ENCODE measurements around the gene CELF3.
"Not testable (repeated sequence)": the region's sequence is repeated elsewhere in the genome, so short reads cannot be mapped to it uniquely, and the experiment has no call there.

Gene CELF3

GRCh38 chr1:151673407-151673806 lies 43.2 kb downstream of the CELF3 start:
- H3K4me3 ChIP-seq (replicated peaks; ENCODE audit: insufficient read depth, low read length): no peak overlapping the region
- TF ChIP-seq, protein P1, sequence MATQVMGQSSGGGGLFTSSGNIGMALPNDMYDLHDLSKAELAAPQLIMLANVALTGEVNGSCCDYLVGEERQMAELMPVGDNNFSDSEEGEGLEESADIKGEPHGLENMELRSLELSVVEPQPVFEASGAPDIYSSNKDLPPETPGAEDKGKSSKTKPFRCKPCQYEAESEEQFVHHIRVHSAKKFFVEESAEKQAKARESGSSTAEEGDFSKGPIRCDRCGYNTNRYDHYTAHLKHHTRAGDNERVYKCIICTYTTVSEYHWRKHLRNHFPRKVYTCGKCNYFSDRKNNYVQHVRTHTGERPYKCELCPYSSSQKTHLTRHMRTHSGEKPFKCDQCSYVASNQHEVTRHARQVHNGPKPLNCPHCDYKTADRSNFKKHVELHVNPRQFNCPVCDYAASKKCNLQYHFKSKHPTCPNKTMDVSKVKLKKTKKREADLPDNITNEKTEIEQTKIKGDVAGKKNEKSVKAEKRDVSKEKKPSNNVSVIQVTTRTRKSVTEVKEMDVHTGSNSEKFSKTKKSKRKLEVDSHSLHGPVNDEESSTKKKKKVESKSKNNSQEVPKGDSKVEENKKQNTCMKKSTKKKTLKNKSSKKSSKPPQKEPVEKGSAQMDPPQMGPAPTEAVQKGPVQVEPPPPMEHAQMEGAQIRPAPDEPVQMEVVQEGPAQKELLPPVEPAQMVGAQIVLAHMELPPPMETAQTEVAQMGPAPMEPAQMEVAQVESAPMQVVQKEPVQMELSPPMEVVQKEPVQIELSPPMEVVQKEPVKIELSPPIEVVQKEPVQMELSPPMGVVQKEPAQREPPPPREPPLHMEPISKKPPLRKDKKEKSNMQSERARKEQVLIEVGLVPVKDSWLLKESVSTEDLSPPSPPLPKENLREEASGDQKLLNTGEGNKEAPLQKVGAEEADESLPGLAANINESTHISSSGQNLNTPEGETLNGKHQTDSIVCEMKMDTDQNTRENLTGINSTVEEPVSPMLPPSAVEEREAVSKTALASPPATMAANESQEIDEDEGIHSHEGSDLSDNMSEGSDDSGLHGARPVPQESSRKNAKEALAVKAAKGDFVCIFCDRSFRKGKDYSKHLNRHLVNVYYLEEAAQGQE (IDR thresholded peaks at IDR 0.05; ENCODE audit: insufficient replicate concordance, low read depth): peak; percentile 64
- no peak for TF ChIP-seq SPI1 (IDR thresholded peaks at IDR 0.05; ENCODE audit: borderline replicate concordance, low read depth)
- H3K27ac ChIP-seq (replicated peaks): no peak overlapping the region
- H3K27me3 ChIP-seq (ENCODE audit: insufficient read depth, poor library complexity, severe bottlenecking): no peaks in the 10 kb centered on the region
- DNase-seq (ENCODE audit: low read depth in 1 of 2, low spot score in 1 of 2): no peak

DNA sequence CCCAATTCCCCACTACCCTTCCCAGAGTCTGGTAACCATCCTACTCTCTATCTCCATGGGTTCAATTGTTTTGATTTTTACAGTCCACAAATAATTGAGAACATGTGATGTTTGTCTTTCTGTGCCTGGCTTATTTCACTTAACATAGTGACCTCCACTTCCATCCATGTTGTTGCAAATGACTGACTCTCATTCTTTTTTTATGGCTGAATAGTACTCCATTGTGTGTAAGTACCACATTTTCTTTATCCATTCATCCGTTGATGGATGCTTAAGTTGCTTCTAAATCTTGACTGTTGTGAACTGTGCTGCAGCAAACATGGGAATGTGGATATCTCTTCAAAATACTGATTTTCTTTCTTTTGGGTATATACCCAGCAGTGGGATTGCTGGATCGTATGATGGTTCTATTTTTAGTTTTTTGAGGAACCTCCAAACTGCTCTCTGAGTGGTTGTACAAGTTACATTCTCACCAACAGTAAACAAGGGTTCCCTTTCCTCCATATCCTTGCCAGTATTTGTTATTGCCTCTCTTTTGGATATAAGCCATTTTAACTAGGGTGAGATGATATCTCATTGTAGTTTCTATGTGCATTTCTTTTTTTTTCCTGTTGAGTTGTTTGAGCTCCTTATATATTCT lies 46.4 kb downstream of the CELF3 start:
- H3K27me3 ChIP-seq (ENCODE audit: insufficient read depth, poor library complexity, severe bottlenecking); H3K27ac ChIP-seq (replicated peaks); H3K4me3 ChIP-seq (replicated peaks; ENCODE audit: insufficient read depth, low read length); DNase-seq (ENCODE audit: low read depth in 1 of 2, low spot score in 1 of 2): not testable (repeated sequence)

DNA sequence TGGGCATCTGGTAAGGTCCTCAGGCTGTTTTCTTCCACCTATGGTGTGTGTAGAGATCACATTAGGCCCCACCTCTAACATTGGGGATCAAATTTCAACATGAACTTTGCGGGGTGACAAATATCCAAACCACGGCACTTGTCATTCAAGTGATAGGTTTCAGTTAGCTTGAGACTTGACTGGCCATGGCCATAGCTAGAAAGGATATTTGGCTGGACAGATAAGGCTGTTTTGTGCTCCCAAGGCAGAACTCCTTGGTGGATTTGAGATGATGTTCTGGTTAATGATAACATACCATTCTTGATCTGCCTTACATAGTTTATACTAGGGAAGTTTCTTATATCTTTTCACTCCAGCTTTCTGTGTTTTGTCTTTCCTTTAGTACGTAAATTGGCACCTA lies 48.5 kb downstream of the CELF3 start:
- Histone ChIP-seq H3K27me3 (ENCODE audit: insufficient read depth, poor library complexity, severe bottlenecking) (no peaks in the 10 kb centered on the region), H3K4me3 (replicated peaks; ENCODE audit: insufficient read depth, low read length) (no peak overlapping the region), H3K27ac (replicated peaks) (no peak overlapping the region)
- no peak for DNase-seq (ENCODE audit: low read depth in 1 of 2, low spot score in 1 of 2)
- TF ChIP-seq SPI1 (IDR thresholded peaks at IDR 0.05; ENCODE audit: borderline replicate concordance, low read depth): no peak
- TF ChIP-seq POLR2AphosphoS5 (IDR thresholded peaks at IDR 0.05; ENCODE audit: low read depth): no peak
- TF ChIP-seq CTCF (IDR thresholded peaks at IDR 0.05; ENCODE audit: insufficient read depth, low read length): no peak
- TF ChIP-seq, protein P1 (IDR thresholded peaks at IDR 0.05; ENCODE audit: insufficient replicate concordance, low read depth): no peak
- TF ChIP-seq GABPA (IDR thresholded peaks at IDR 0.05; ENCODE audit: low read depth): no peak

DNA sequence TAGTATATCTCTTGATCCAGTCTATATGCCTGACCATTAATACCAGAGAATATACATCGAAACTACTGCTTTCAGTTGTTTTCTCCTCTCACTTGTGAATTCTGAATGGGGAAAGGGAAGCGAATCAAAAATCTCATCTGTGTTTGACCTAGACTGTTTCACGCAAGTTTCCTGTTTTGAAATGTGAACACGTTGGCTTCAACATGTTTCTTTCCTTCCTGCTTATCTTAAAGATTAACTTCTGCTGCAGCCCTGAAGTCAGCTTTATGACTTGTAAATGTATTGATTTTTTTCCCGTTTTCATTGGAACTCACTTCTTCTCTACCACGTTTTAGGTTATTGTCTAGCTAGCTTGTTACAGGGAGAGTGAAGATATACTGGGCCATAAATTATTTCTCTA lies 54.9 kb downstream of the CELF3 start:
- H3K27me3 ChIP-seq (ENCODE audit: insufficient read depth, poor library complexity, severe bottlenecking): no peaks in the 10 kb centered on the region
- peak in 1 of 2 experiments; percentile 67 for DNase-seq (ENCODE audit: low read depth in 1 of 2, low spot score in 1 of 2)
- H3K4me3 ChIP-seq (replicated peaks; ENCODE audit: insufficient read depth, low read length): no peak overlapping the region
- H3K27ac ChIP-seq (replicated peaks): peak overlapping the region; percentile 63
- TF ChIP-seq, protein P1 (IDR thresholded peaks at IDR 0.05; ENCODE audit: insufficient replicate concordance, low read depth): no peak
- peak; percentile 32; the same call in 1 of the 2 replicates for TF ChIP-seq SPI1 (IDR thresholded peaks at IDR 0.05; ENCODE audit: borderline replicate concordance, low read depth)
- TF ChIP-seq CTCF (IDR thresholded peaks at IDR 0.05; ENCODE audit: insufficient read depth, low read length): no peak
- TF ChIP-seq POLR2AphosphoS5 (IDR thresholded peaks at IDR 0.05; ENCODE audit: low read depth): peak; percentile 41; the same call in 1 of the 2 replicates
- peak; percentile 31; the same call in 1 of the 2 replicates for TF ChIP-seq GABPA (IDR thresholded peaks at IDR 0.05; ENCODE audit: low read depth)

All from HL-60 (cell line).